ENCODE data around the gene SNTN.

- no peak for TF ChIP-seq EZH2 (IDR thresholded peaks at IDR 0.05)
- TF ChIP-seq POLR2AphosphoS5 (IDR thresholded peaks at IDR 0.05; ENCODE audit: borderline replicate concordance, low read depth, low read length): no peak
- TF ChIP-seq FOXP2 (optimal IDR thresholded peaks at IDR 0.05; ENCODE audit: control extremely low read depth, extremely low read length, insufficient read depth): no peak
Measured at GRCh38 chr3:63644212-63644797, 8.2 kb upstream of the SNTN start.
